HCT116 (cell line): Measurements from ENCODE around the gene APBB2. TPM values are rescaled to one million over a fixed set of nuclear protein-coding genes. Genes with fewer than 3 reads are reported as not detected.

Experiments used
- ATAC-seq: fragments of 200-7000 bp; cut with Tn5 transposase; 2 replicates; pipeline ENCODE4 v1.9.1; 2020; ENCODE audit warnings: mild to moderate bottlenecking, moderate library complexity
- BruUV-seq: library from RNA; stranded (reverse); fragments of 400-500 nt; replicated peaks from 2 replicates; lab custom pipeline; 2021; lab: Mats Ljungman, UMichigan
- CTCF ChIA-PET: fragments of 300-600 bp; sonication (Branson Sonifier 250); formaldehyde crosslinking; loops from one replicate; lab custom pipeline; 2021; ENCODE audit warnings: antibody characterized with exemption; lab: Charles Lee
- POLR2A ChIA-PET: fragments of 300-600, 350-600 bp; sonication (Branson Sonifier 250); formaldehyde crosslinking; loops from one replicate; lab custom pipeline; 2021; ENCODE audit warnings: antibody characterized with exemption; lab: Charles Lee
- RAD21 ChIA-PET, 2 experiments: fragments of 300-600 bp; sonication (Branson Sonifier 250); formaldehyde crosslinking; loops; one replicate each; lab custom pipeline; 2023; ENCODE audit warnings: low total read pairs in 2 of 2; ENCODE audit not compliant: uncharacterized antibody in 2 of 2, unreplicated experiment in 2 of 2, low non-redundant PET in 1 of 2; lab: Charles Lee
- DNase-seq: peaks from one replicate; pipeline ENCODE4 v3.0.0-alpha.2; 2010; ENCODE audit warnings: low read depth, low spot score
- H2AFZ ChIP-seq: fragments of 200-600 bp; shearing (Covaris generic), sonication (generic); 2 replicates; pipeline ENCODE4 v1.6.1; 2017; ENCODE audit warnings: low read depth, mixed run types, mixed read lengths, antibody characterized with exemption, low read length; ENCODE audit not compliant: poor library complexity, severe bottlenecking
- H3K27ac ChIP-seq: 2 replicates; pipeline ENCODE4 v1.5.1; 2012; ENCODE audit warnings: low read depth, low read length
- H3K27me3 ChIP-seq: fragments of 200-600 bp; sonication (generic); 2 replicates; pipeline ENCODE4 v1.6.1; 2016; ENCODE audit warnings: mixed run types, low read length, mixed read lengths; ENCODE audit not compliant: insufficient read depth
- H3K36me3 ChIP-seq, 2 experiments: fragments of 200-500 bp in 1 of 2; fragments of 200-600 bp in 1 of 2; sonication (Bioruptor generic) in 1 of 2; sonication (generic) in 1 of 2; 2 replicates each; pipeline versions ENCODE4 v1.5.1 to v1.6.1; 2014 to 2016; ENCODE audit warnings: low read length in 2 of 2, inconsistent platforms in 1 of 2, mixed read lengths in 1 of 2, mixed run types in 1 of 2; ENCODE audit not compliant: insufficient read depth in 2 of 2, control insufficient read depth in 1 of 2
- H3K4me1 ChIP-seq, 2 experiments: fragments of 200-600 bp in 1 of 2; sonication (generic) in 1 of 2; 2 replicates each; pipeline versions ENCODE4 v1.5.1 to v1.6.1; 2012 to 2017; ENCODE audit warnings: low read length in 2 of 2, inconsistent platforms in 1 of 2, mild to moderate bottlenecking in 1 of 2, mixed read lengths in 1 of 2, mixed run types in 1 of 2, moderate library complexity in 1 of 2; ENCODE audit not compliant: insufficient read depth in 2 of 2, control insufficient read depth in 1 of 2
- H3K4me2 ChIP-seq: fragments of 200-600 bp; sonication (generic); 2 replicates; pipeline ENCODE4 v1.6.1; 2017; ENCODE audit warnings: mixed run types, low read length, mixed read lengths
- H3K4me3 ChIP-seq, 2 experiments: fragments of 200-600 bp in 1 of 2; sonication (generic) in 1 of 2; replicated peaks in 1 of 2; 2 replicates each; pipeline ENCODE4 v1.5.1; 2011 to 2016; ENCODE audit warnings: low read length in 2 of 2, control low read depth in 1 of 2, low read depth in 1 of 2, mild to moderate bottlenecking in 1 of 2, mixed read lengths in 1 of 2, mixed run types in 1 of 2
- H3K79me2 ChIP-seq: fragments of 200-600 bp; sonication (generic); 2 replicates; pipeline ENCODE4 v1.6.1; 2017; ENCODE audit warnings: mild to moderate bottlenecking, mixed run types, low read length, moderate library complexity, mixed read lengths; ENCODE audit not compliant: insufficient read depth
- H3K9ac ChIP-seq: fragments of 200-600 bp; sonication (generic); 2 replicates; pipeline ENCODE4 v1.6.1; 2016; ENCODE audit warnings: low read length, mixed read lengths
- H3K9me2 ChIP-seq: fragments of 200-600 bp; sonication (generic), shearing (Covaris generic); 2 replicates; pipeline ENCODE4 v1.6.1; 2017; ENCODE audit warnings: mixed run types, mild to moderate bottlenecking, moderate library complexity; ENCODE audit not compliant: insufficient read depth
- H3K9me3 ChIP-seq, 2 experiments: fragments of 200-500 bp in 1 of 2; fragments of 200-600 bp in 1 of 2; sonication (Bioruptor generic) in 1 of 2; sonication (generic) in 1 of 2; 2 replicates each; pipeline ENCODE4 v1.6.1; 2014 to 2017; ENCODE audit warnings: low read length in 2 of 2, mixed read lengths in 2 of 2, inconsistent platforms in 1 of 2, low read depth in 1 of 2, mild to moderate bottlenecking in 1 of 2, mixed run types in 1 of 2, moderate library complexity in 1 of 2; ENCODE audit not compliant: control insufficient read depth in 1 of 2, insufficient read depth in 1 of 2
- H4K20me1 ChIP-seq: fragments of 200-600 bp; sonication (generic), shearing (Covaris generic); 2 replicates; pipeline ENCODE4 v1.6.1; 2017; ENCODE audit warnings: mixed run types, mild to moderate bottlenecking, moderate library complexity; ENCODE audit not compliant: insufficient read depth
- EGR1 ChIP-seq: IDR thresholded peaks from 2 replicates; pipeline ENCODE4 v1.6.1; 2012; ENCODE audit warnings: low read depth
- ELF1 ChIP-seq: IDR thresholded peaks from 2 replicates; pipeline ENCODE4 v1.6.1; 2012; ENCODE audit warnings: low read depth, borderline replicate concordance
- EZH2phosphoT487 ChIP-seq: fragments of 200-600 bp; IDR thresholded peaks from 2 replicates; pipeline ENCODE4 v1.6.1; 2018; ENCODE audit warnings: antibody characterized with exemption, borderline replicate concordance
- FOSL1 ChIP-seq: IDR thresholded peaks from 2 replicates; pipeline ENCODE4 v1.6.1; 2012; ENCODE audit warnings: low read depth
- POLR2A ChIP-seq: IDR thresholded peaks from 2 replicates; pipeline ENCODE4 v1.7.0; 2011; ENCODE audit warnings: borderline replicate concordance; ENCODE audit not compliant: insufficient read depth, insufficient read length; ENCODE audit errors: extremely low read depth
- RAD21 ChIP-seq: IDR thresholded peaks from 2 replicates; pipeline ENCODE4 v1.6.1; 2012; ENCODE audit warnings: low read depth, mild to moderate bottlenecking
- SIN3A ChIP-seq: IDR thresholded peaks from 2 replicates; pipeline ENCODE4 v1.6.1; 2012; ENCODE audit warnings: low read depth
- SRF ChIP-seq: IDR thresholded peaks from 2 replicates; pipeline ENCODE4 v1.6.1; 2012; ENCODE audit warnings: low read depth
- YY1 ChIP-seq: IDR thresholded peaks from 2 replicates; pipeline ENCODE4 v1.6.1; 2011; ENCODE audit warnings: low read length, low read depth, moderate library complexity, mild to moderate bottlenecking; ENCODE audit not compliant: insufficient replicate concordance; ENCODE audit errors: extremely low read depth
- ZBTB33 ChIP-seq: IDR thresholded peaks from 2 replicates; pipeline ENCODE4 v1.6.1; 2011; ENCODE audit warnings: mild to moderate bottlenecking, low read length, moderate library complexity; ENCODE audit not compliant: insufficient replicate concordance; ENCODE audit errors: extremely low read depth
- ZFX ChIP-seq: fragments of 450-650 bp; IDR thresholded peaks from 2 replicates; pipeline ENCODE4 v1.6.1; 2017
- ZNF274 ChIP-seq: fragments of 200-500 bp; sonication (Bioruptor generic); IDR thresholded peaks from 2 replicates; pipeline ENCODE4 v1.6.1; 2014; ENCODE audit warnings: mild to moderate bottlenecking, low read depth, low read length, inconsistent platforms
- intact Hi-C: fragments of 100-400 bp; cut with micrococcal nuclease; formaldehyde crosslinking; loops from 2 replicates; pipeline ENCODE4 v1.10.0; 2022
- total RNA-seq: library from RNA; stranded (reverse); gene quantifications from one replicate; pipeline ENCODE4 v1.2.1, GENCODE V29; 2021; ENCODE audit not compliant: unreplicated experiment
- TF ChIP-seq, protein P1 (sequence below): IDR thresholded peaks from 2 replicates; pipeline ENCODE4 v1.6.1; 2012; ENCODE audit warnings: low read depth

APBB2 gene
- total RNA-seq, 1 experiment from 2014 or later: 72.5 TPM

GRCh38 chr4:41158274-41158673 lies 56.1 kb downstream of the APBB2 start:
- no peak for TF ChIP-seq EGR1
- no peak for TF ChIP-seq ZFX
- TF ChIP-seq ZBTB33: no peak
- no peak for TF ChIP-seq FOSL1
- no peak for TF ChIP-seq RAD21
- TF ChIP-seq POLR2A: no peak
- no peak for TF ChIP-seq ZNF274
- Histone ChIP-seq H3K4me1 (peaks cover 92 to 100% of the 10 kb centered on the region in 2 experiments), H3K27me3 (no peaks in the 10 kb centered on the region), H4K20me1 (no peaks in the 10 kb centered on the region), H2AFZ (no peak overlapping the region), H3K9me3 (no peaks in the 10 kb centered on the region), H3K36me3 (no peaks in the 10 kb centered on the region), H3K4me2 (peak overlapping the region; percentile 69), H3K27ac (peak overlapping the region; percentile 88; the same call in 1 of the 2 replicates), H3K4me3 (no peak overlapping the region; a peak in 1 of 4 replicates), H3K79me2 (peaks cover 85% of the 10 kb centered on the region), H3K9me2 (no peaks in the 10 kb centered on the region), H3K9ac (peak overlapping the region; percentile 55)
- ChIA-PET POLR2A (no interaction called here), CTCF (no interaction called here), RAD21 (no interaction called here)
- ATAC-seq: no peak
- no TSS peak for BruUV-seq
- no peak for DNase-seq
- intact Hi-C loops: no loop called here

- DNase-seq: no peak
- no peak for ATAC-seq
- ChIA-PET CTCF (interaction anchor here (1.8 kb wide), 1 partner anchor 57 kb away, joined by 6 read pairs; the partner anchor contains the start of gene APBB2), POLR2A (no interaction called here)
- peak overlapping the region; percentile 69 for H3K4me2 ChIP-seq
- BruUV-seq: no TSS peak
- peak overlapping the region; percentile 55 for H3K27ac ChIP-seq
- H3K4me1 ChIP-seq: peaks cover 87 to 100% of the 10 kb centered on the region in 2 experiments
- no peaks in the 10 kb centered on the region for H4K20me1 ChIP-seq
- TF ChIP-seq ELF1: no peak
- no peak for TF ChIP-seq EZH2phosphoT487
- no peak for TF ChIP-seq YY1
- TF ChIP-seq SRF: no peak
- TF ChIP-seq SIN3A: no peak
- TF ChIP-seq RAD21: no peak
- TF ChIP-seq, protein P1, sequence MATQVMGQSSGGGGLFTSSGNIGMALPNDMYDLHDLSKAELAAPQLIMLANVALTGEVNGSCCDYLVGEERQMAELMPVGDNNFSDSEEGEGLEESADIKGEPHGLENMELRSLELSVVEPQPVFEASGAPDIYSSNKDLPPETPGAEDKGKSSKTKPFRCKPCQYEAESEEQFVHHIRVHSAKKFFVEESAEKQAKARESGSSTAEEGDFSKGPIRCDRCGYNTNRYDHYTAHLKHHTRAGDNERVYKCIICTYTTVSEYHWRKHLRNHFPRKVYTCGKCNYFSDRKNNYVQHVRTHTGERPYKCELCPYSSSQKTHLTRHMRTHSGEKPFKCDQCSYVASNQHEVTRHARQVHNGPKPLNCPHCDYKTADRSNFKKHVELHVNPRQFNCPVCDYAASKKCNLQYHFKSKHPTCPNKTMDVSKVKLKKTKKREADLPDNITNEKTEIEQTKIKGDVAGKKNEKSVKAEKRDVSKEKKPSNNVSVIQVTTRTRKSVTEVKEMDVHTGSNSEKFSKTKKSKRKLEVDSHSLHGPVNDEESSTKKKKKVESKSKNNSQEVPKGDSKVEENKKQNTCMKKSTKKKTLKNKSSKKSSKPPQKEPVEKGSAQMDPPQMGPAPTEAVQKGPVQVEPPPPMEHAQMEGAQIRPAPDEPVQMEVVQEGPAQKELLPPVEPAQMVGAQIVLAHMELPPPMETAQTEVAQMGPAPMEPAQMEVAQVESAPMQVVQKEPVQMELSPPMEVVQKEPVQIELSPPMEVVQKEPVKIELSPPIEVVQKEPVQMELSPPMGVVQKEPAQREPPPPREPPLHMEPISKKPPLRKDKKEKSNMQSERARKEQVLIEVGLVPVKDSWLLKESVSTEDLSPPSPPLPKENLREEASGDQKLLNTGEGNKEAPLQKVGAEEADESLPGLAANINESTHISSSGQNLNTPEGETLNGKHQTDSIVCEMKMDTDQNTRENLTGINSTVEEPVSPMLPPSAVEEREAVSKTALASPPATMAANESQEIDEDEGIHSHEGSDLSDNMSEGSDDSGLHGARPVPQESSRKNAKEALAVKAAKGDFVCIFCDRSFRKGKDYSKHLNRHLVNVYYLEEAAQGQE: no peak
- TF ChIP-seq, all 23 proteins: peak for 0
- H3K4me3 ChIP-seq: peak overlapping the region in 1 of 2 experiments; percentile 20; a peak in 1 of 4 replicates
- H3K9ac ChIP-seq: peak overlapping the region; percentile 55
- H3K36me3 ChIP-seq: no peaks in the 10 kb centered on the region
- peaks cover 85% of the 10 kb centered on the region for H3K79me2 ChIP-seq
- no peaks in the 10 kb centered on the region for H3K27me3 ChIP-seq
- intact Hi-C loops: no loop called here
- no peaks in the 10 kb centered on the region for H3K9me2 ChIP-seq
- RAD21 ChIA-PET: no interaction called here
- no peaks in the 10 kb centered on the region for H3K9me3 ChIP-seq
- no peak overlapping the region for H2AFZ ChIP-seq
Observed at GRCh38 chr4:41157009-41157408, 57.3 kb downstream of the APBB2 start.
